Parathyroid adenoma (tissue), 2 donors: ENCODE measurements around the gene FBXL17.

ENCODE experiments used
- H2AFZ ChIP-seq: fragments of 300-600 bp; sonication (generic); one replicate; pipeline ENCODE4 v1.7.0; 2017; ENCODE audit warnings: antibody characterized with exemption, mild to moderate bottlenecking
- H3K27ac ChIP-seq: fragments of 300-600 bp; sonication (generic); one replicate; pipeline ENCODE4 v1.7.0; 2017
- H3K27me3 ChIP-seq: fragments of 300-600 bp; sonication (generic); one replicate; pipeline ENCODE4 v1.7.0; 2017; ENCODE audit warnings: low read length; ENCODE audit not compliant: control insufficient read depth, insufficient read depth
- H3K36me3 ChIP-seq: fragments of 300-600 bp; sonication (generic); one replicate; pipeline ENCODE4 v1.7.0; 2017; ENCODE audit warnings: low read length; ENCODE audit not compliant: control insufficient read depth, insufficient read depth
- H3K4me1 ChIP-seq: fragments of 300-600 bp; sonication (generic); one replicate; pipeline ENCODE4 v1.7.0; 2017; ENCODE audit warnings: control low read depth
- H3K4me2 ChIP-seq: fragments of 300-600 bp; sonication (generic); one replicate; pipeline ENCODE4 v1.7.0; 2017; ENCODE audit warnings: low read length
- H3K4me3 ChIP-seq: fragments of 300-600 bp; sonication (generic); one replicate; pipeline ENCODE4 v1.7.0; 2017; ENCODE audit warnings: low read depth, low read length
- H3K79me2 ChIP-seq: fragments of 300-600 bp; sonication (generic); one replicate; pipeline ENCODE4 v1.7.0; 2017; ENCODE audit warnings: control low read depth
- H3K9ac ChIP-seq: fragments of 300-600 bp; sonication (generic); one replicate; pipeline ENCODE4 v1.7.0; 2017; ENCODE audit warnings: mild to moderate bottlenecking
- H3K9me3 ChIP-seq: fragments of 300-600 bp; sonication (generic); one replicate; pipeline ENCODE4 v1.7.0; 2017; ENCODE audit warnings: low read length; ENCODE audit not compliant: control insufficient read depth
- CTCF ChIP-seq: fragments of 300-600 bp; sonication (generic); IDR thresholded peaks from one replicate; pipeline ENCODE4 v1.7.0; 2017; ENCODE audit warnings: antibody characterized with exemption, mild to moderate bottlenecking
- donor health status: primary hyperparathyroidism.

The FBXL17 gene

GRCh38 chr5:107958861-107959260 is 423.0 kb downstream of the FBXL17 start:
- no peaks in the 10 kb centered on the region for H3K9me3 ChIP-seq
- no peak overlapping the region for H3K9ac ChIP-seq
- no peak overlapping the region for H3K4me3 ChIP-seq
- no peak for TF ChIP-seq CTCF
- no peaks in the 10 kb centered on the region for H3K36me3 ChIP-seq
- no peaks in the 10 kb centered on the region for H3K79me2 ChIP-seq
- H3K4me1 ChIP-seq = no peaks in the 10 kb centered on the region
- no peaks in the 10 kb centered on the region for H3K27me3 ChIP-seq
- no peak overlapping the region for H3K27ac ChIP-seq
- H3K4me2 ChIP-seq = no peak overlapping the region
- no peak overlapping the region for H2AFZ ChIP-seq

- no peak for TF ChIP-seq CTCF
- no peaks in the 10 kb centered on the region for H3K4me1 ChIP-seq
- no peak overlapping the region for H2AFZ ChIP-seq
- H3K4me2 ChIP-seq = no peak overlapping the region
- H3K27me3 ChIP-seq = no peaks in the 10 kb centered on the region
- no peak overlapping the region for H3K9ac ChIP-seq
- no peaks in the 10 kb centered on the region for H3K79me2 ChIP-seq
- no peaks in the 10 kb centered on the region for H3K36me3 ChIP-seq
- no peaks in the 10 kb centered on the region for H3K9me3 ChIP-seq
- H3K4me3 ChIP-seq = no peak overlapping the region
- H3K27ac ChIP-seq = no peak overlapping the region
Measured at GRCh38 chr5:107958432-107958831, 423.5 kb downstream of the FBXL17 start.

- H3K4me3 ChIP-seq = no peak overlapping the region
- no peaks in the 10 kb centered on the region for H3K9me3 ChIP-seq
- H3K4me2 ChIP-seq = no peak overlapping the region
- no peaks in the 10 kb centered on the region for H3K27me3 ChIP-seq
- no peaks in the 10 kb centered on the region for H3K4me1 ChIP-seq
- H2AFZ ChIP-seq = no peak overlapping the region
- H3K79me2 ChIP-seq = no peaks in the 10 kb centered on the region
- TF ChIP-seq CTCF = no peak
- H3K9ac ChIP-seq = no peak overlapping the region
- no peaks in the 10 kb centered on the region for H3K36me3 ChIP-seq
- H3K27ac ChIP-seq = no peak overlapping the region
Measured at GRCh38 chr5:107957051-107957450, 424.8 kb downstream of the FBXL17 start.

GRCh38 chr5:107955321-107955720 is 426.6 kb downstream of the FBXL17 start:
- Histone ChIP-seq H3K4me2 (no peak overlapping the region), H3K27ac (no peak overlapping the region), H2AFZ (no peak overlapping the region), H3K79me2 (no peaks in the 10 kb centered on the region), H3K27me3 (no peaks in the 10 kb centered on the region), H3K36me3 (no peaks in the 10 kb centered on the region), H3K4me1 (peaks cover 8% of the 10 kb centered on the region), H3K4me3 (no peak overlapping the region), H3K9me3 (no peaks in the 10 kb centered on the region), H3K9ac (no peak overlapping the region)
- TF ChIP-seq CTCF = no peak

GRCh38 chr5:107954254-107954653 is 427.6 kb downstream of the FBXL17 start:
- H3K27ac ChIP-seq = no peak overlapping the region
- peaks cover 8% of the 10 kb centered on the region for H3K4me1 ChIP-seq
- H3K36me3 ChIP-seq = no peaks in the 10 kb centered on the region
- H3K27me3 ChIP-seq = no peaks in the 10 kb centered on the region
- no peaks in the 10 kb centered on the region for H3K79me2 ChIP-seq
- TF ChIP-seq CTCF = no peak
- H3K9me3 ChIP-seq = no peaks in the 10 kb centered on the region
- no peak overlapping the region for H3K4me3 ChIP-seq
- no peak overlapping the region for H3K4me2 ChIP-seq
- no peak overlapping the region for H3K9ac ChIP-seq
- no peak overlapping the region for H2AFZ ChIP-seq
